ENCODE data around the gene ZDHHC4. TPM values are rescaled to one million over a fixed set of nuclear protein-coding genes. Genes with fewer than 3 reads are reported as not detected.

ZDHHC4 gene
- total and polyA plus RNA-seq, 2 of the 8 experiments (the other 6 are each of a cell fraction or from before 2014, with no cell fraction given) = 50.2 to 171 TPM

DNA sequence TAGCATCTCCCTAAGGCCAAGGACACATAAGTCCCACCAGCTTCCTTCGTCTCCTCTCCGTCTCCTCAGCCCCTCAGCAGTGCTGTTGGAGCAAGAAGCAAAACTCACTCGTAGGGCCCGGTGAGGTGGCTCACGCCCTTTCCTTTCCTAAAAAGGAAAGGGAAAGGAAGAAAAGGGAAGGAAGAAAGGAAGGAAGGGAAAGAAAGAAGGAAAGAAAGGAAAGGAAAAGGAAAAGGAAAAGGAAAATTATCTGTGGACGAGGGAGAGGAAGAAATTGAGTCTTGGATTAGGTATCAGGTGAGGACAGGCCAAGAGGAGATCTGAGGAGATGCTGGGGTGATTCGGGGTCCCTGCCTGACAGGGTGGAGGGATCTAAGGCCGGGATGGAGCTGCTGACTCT lies 56.8 kb downstream of the ZDHHC4 start:
- Histone ChIP-seq H4K20me1 (replicated peaks in 1 of 2; ENCODE audit: control insufficient read depth in 1 of 2, insufficient read depth in 2 of 2, low read length in 2 of 2) (no peaks in the 10 kb centered on the region), H2BK120ac (replicated peaks; ENCODE audit: low read depth, low read length) (no peak overlapping the region), H3K18ac (ENCODE audit: extremely low read depth, low read length) (no peak overlapping the region), H3K27me3 (replicated peaks in 1 of 4; ENCODE audit: control insufficient read depth in 3 of 4, extremely low read depth in 1 of 4, insufficient read depth in 3 of 4, low read length in 3 of 4) (no peaks in the 10 kb centered on the region), H2AFZ (ENCODE audit: low read length) (no peak overlapping the region), H4K5ac (ENCODE audit: insufficient read length, low read depth, low read length) (no peak overlapping the region), H3K14ac (ENCODE audit: insufficient read length) (no peak overlapping the region), H3K9me3 (ENCODE audit: insufficient read depth in 2 of 2, low read depth in 1 of 2, low read length in 1 of 2) (no peaks in the 10 kb centered on the region), H2BK20ac (ENCODE audit: low read length) (no peak overlapping the region), H3K79me2 (ENCODE audit: control insufficient read depth in 1 of 2, insufficient read depth in 2 of 2, low read length in 2 of 2) (no peaks in the 10 kb centered on the region), H3K79me1 (ENCODE audit: low read depth, low read length) (no peaks in the 10 kb centered on the region), H3K36me3 (ENCODE audit: control insufficient read depth in 2 of 4, insufficient read depth in 4 of 4, low read length in 3 of 4) (no peaks in the 10 kb centered on the region), H2BK5ac (ENCODE audit: low read depth, low read length) (no peak overlapping the region), H3K4me2 (ENCODE audit: insufficient read depth in 1 of 2, low read depth in 2 of 2, low read length in 2 of 2) (no peak overlapping the region), H2BK15ac (ENCODE audit: low read length) (no peak overlapping the region), H3K23ac (ENCODE audit: insufficient read length) (no peak overlapping the region), H3K27ac (ENCODE audit: low read depth, low read length) (no peak overlapping the region), H3K56ac (replicated peaks; ENCODE audit: insufficient read length, low read depth, low read length) (no peak overlapping the region), H4K91ac (replicated peaks; ENCODE audit: insufficient read length, low read length) (no peak overlapping the region), H4K8ac (ENCODE audit: extremely low read depth, insufficient read depth, low read length) (no peak overlapping the region), H2AK5ac (ENCODE audit: low read depth, low read length) (no peak overlapping the region), H3K23me2 (ENCODE audit: low read depth, low read length) (no peaks in the 10 kb centered on the region; the same call in 1 of the 2 replicates), H3K4me1 (replicated peaks in 1 of 4; ENCODE audit: control insufficient read depth in 3 of 4, insufficient read depth in 4 of 4, low read length in 3 of 4) (peaks cover 0 to 9% (median 2%) of the 10 kb centered on the region in 4 experiments; a peak in 3 of 7 replicates), H3K4ac (replicated peaks; ENCODE audit: insufficient read length, low read depth, low read length) (no peak overlapping the region), H3K4me3 (ENCODE audit: extremely low read depth in 1 of 4, insufficient read depth in 2 of 4, low read depth in 3 of 4, low read length in 4 of 4) (no peak overlapping the region), H3K9ac (replicated peaks in 1 of 4; ENCODE audit: extremely low read depth in 1 of 4, low read depth in 3 of 4, low read length in 3 of 4) (no peak overlapping the region), H2BK12ac (ENCODE audit: low read depth, low read length) (no peak overlapping the region)
- WGBS, 2 experiments (ENCODE audit: extremely low coverage in 1 of 2, insufficient coverage in 1 of 2, insufficient read length in 1 of 2, insufficient replicate concordance in 2 of 2, low coverage in 1 of 2, low lambda C conversion rate in 2 of 2, missing lambda C conversion rate in 1 of 2) = 92% methylated on average over 8 of the region's 8 CpGs; no CpG with 5 or more reads in 1 of the 2 experiments
- CTCF ChIA-PET (ENCODE audit: partially characterized antibody) = interaction anchor here (0.9 kb wide), 1 partner anchor 65 kb away, joined by 3 read pairs; no protein-coding TSS in a partner anchor
- POLR2A ChIA-PET (ENCODE audit: partially characterized antibody) = interaction anchor here (0.7 kb wide), 1 partner anchor 16 kb away, joined by 3 read pairs; no protein-coding TSS in a partner anchor
- DNase-seq (ENCODE audit: low read depth in 1 of 2, low spot score in 2 of 2) (no peak), FAIRE-seq (no peak)
- no peak for TF ChIP-seq NANOG (IDR thresholded peaks at IDR 0.05; ENCODE audit: insufficient read depth, low read depth, low read length, poor library complexity, severe bottlenecking)
- no peak for TF ChIP-seq YY1 (IDR thresholded peaks at IDR 0.05; ENCODE audit: low read depth, low read length)
- TF ChIP-seq CREB1 (IDR thresholded peaks at IDR 0.05) = no peak
- TF ChIP-seq CHD2 (IDR thresholded peaks at IDR 0.05; ENCODE audit: low read length) = no peak
- no peak for TF ChIP-seq BRCA1 (IDR thresholded peaks at IDR 0.05; ENCODE audit: low read depth, low read length)
- no peak for TF ChIP-seq RFX5 (IDR thresholded peaks at IDR 0.05; ENCODE audit: borderline replicate concordance, low read depth, low read length)
- TF ChIP-seq JUN (IDR thresholded peaks at IDR 0.05; ENCODE audit: low read depth, low read length) = no peak
- no peak for TF ChIP-seq TEAD4 (IDR thresholded peaks at IDR 0.05; ENCODE audit: low read depth, low read length)
- TF ChIP-seq SP1 (IDR thresholded peaks at IDR 0.05; ENCODE audit: low read depth, low read length) = no peak
- no peak for TF ChIP-seq SRF (IDR thresholded peaks at IDR 0.05; ENCODE audit: low read depth, low read length)
- no peak for TF ChIP-seq HDAC6 (IDR thresholded peaks at IDR 0.05; ENCODE audit: low read depth, low read length)
- no peak for TF ChIP-seq TCF12 (IDR thresholded peaks at IDR 0.05; ENCODE audit: low read depth, low read length)
- no peak for TF ChIP-seq NRF1 (IDR thresholded peaks at IDR 0.05; ENCODE audit: low read depth, low read length)
- no peak for TF ChIP-seq KDM1A (IDR thresholded peaks at IDR 0.05; ENCODE audit: borderline replicate concordance, low read length)
- TF ChIP-seq SUZ12 (IDR thresholded peaks at IDR 0.05; ENCODE audit: low read length) = no peak
- no peak for TF ChIP-seq GABPA (IDR thresholded peaks at IDR 0.05; ENCODE audit: borderline replicate concordance, insufficient read depth, low read length)

Data from H1 (cell line).